Hepatocyte (in vitro differentiated cells): ENCODE data around the gene FOXO1.

Experiments used
- CTCF ChIP-seq: fragments of 200-600 bp; sonication (generic); IDR thresholded peaks from 2 replicates; pipeline ENCODE4 v1.5.1; 2016; ENCODE audit warnings: antibody characterized with exemption, mild to moderate bottlenecking; ENCODE audit not compliant: poor library complexity
- EZH2 ChIP-seq: fragments of 200-600 bp; sonication (generic); IDR thresholded peaks from 2 replicates; pipeline ENCODE4 v1.6.1; 2016; ENCODE audit warnings: antibody characterized with exemption, mild to moderate bottlenecking, borderline replicate concordance

GRCh38 chr13:40619479-40619814 lies 47.0 kb downstream of the FOXO1 start:
- no peak for TF ChIP-seq CTCF
- no peak for TF ChIP-seq EZH2
